T-helper 9 cell (primary cell): ENCODE data around the gene RBM44.
"Not testable (repeated sequence)": the region's sequence is repeated elsewhere in the genome, so short reads cannot be mapped to it uniquely, and the experiment has no call there.

Experiments used
- DNase-seq: peaks from one replicate; pipeline ENCODE4 v3.0.0-alpha.2; 2020

The RBM44 gene

DNA sequence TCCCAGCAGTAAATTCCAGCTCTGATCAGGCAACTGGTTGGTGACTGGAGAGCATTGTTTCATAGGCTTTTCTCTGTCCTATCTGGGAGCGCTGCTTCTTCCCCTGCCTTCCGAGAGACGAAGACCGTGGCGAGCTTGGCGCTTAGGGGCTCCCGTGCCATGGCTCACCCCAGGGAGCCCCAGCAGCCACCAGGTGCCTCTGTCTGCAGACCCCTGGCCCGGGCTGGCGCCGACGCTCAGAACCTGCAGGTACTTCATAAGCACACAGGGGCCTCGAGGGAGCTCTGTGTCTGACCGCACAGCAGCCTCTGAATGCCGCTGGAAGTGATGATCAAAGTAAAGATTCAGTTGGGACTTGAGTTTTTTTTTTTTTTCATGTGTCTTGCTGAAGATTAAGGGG lies 19.1 kb upstream of the RBM44 start:
- no peak for DNase-seq

DNA sequence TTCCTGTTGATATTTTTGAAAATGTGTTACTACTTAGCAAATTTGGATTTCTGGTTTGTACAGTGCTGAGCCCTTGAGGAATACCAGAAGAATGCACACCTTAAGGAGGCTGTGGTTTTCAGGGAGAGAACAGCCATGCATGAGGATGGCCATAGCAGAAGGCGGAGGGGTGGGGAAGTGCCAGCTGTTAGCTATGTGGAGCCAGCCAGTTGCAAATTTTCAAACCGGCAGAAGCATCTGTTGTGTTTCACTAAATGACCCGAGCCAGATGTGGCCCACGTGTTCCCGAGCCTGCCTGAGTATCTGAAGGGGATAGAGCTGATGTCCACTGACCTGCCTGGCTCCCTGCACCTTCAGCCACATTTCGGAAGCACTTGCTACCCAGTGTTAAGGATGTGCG lies 16.4 kb upstream of the RBM44 start:
- DNase-seq = no peak

DNA sequence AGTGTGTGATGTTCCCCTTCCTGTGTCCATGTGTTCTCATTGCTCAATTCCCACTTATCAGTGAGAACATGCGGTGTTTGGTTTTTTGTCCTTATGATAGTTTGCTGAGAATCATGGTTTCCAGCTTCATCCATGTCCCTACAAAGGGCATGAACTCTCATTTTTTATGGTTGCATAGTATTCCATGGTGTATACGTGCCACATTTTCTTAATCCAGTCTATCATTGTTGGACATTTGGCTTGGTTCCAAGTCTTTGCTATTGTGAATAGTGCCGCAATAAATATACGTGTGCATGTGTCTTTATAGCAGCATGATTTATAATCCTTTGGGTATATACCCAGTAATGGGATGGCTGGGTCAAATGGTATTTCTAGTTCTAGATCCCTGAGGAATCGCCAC lies 14.9 kb upstream of the RBM44 start:
- not testable (repeated sequence) for DNase-seq

DNA sequence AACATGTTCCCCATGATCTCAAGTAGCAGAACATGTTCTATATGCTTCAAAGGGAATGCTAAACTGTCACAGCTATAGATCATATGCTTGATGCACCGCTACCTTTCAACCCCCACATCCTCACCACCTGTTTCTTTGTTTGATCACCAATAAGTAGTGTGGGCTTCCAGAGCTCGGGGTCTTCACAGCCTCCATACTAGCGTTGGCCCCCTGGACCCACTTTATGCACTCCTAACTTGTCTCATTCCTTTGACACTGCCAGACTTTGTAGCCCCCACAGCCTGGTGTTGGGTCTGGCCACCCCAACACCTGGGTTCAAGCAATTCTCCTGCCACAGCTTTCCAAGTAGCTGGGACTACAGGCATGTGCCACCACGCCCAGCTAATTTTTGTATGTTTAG lies 11.6 kb upstream of the RBM44 start:
- no peak for DNase-seq

DNA sequence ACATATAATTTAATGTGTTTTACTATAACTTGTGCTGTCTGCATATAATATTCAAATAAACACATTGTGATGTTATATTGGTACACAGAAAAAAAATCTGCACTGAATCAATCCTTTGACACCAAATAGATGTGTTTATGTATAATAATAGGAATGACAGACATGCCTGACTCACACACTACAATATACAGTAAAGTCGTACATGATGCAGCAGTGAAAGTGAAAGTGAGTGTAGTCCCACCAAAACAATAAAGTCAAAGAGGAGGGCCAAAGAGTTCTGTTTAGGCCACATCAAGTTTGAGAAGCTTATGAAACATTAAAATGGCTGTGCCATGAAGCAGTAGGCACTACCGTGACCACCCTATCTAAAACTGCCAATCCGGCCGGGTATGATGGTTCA lies 8.2 kb upstream of the RBM44 start:
- no peak for DNase-seq

DNA sequence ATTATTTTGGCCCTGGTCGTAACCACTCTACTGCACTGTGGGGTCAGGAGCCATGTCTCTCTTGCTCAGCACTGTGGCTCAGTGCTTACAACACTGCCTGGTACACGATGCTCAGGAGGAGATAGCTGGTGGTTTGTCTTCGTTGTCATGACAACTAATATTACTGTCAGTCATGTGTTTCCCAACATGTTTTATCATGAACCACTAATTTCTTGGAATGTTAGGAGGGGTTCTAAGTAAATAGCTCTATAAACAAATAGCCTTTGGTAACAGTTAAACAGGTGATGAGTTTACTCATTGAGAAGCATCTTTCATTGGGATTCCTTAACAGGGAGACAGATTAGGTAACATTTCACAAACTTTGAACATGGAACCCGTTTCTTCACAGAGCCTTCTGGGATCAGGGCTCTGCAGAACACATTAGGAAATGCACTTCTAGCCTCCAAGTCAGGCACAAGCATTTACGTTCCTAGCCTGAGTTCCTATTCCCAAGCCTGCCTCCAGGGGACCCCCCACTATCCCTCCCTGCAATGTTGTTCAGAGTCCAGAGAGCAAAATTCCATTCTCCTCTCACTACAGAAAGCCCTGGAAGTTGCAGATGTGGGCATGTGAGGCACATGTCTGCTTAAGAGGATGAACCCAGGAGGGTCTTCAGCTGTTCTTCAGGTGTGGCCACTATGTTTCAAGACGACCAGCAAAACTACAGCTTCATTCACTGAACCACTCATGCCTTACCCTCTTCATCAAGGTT lies 6.4 kb upstream of the RBM44 start:
- DNase-seq = no peak

DNA sequence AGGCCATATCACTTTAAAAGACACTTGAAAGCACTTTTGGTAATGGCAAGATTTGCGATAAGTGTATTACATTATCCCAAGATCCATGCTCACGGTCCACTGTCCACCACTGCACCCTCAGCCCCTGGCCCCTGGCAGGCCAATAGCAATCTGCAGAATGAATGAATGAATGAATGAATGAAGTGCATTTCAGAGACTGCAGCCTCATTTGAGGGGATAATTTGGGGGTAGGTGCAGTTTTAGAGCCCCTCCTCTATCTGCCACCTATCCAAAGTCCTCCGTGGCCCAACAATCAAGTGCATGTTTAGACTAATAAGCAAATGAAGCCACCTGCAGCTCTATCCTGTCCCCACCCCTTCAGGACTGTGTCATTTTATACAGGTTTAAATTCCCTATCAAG lies 1.3 kb upstream of the RBM44 start:
- DNase-seq = no peak

DNA sequence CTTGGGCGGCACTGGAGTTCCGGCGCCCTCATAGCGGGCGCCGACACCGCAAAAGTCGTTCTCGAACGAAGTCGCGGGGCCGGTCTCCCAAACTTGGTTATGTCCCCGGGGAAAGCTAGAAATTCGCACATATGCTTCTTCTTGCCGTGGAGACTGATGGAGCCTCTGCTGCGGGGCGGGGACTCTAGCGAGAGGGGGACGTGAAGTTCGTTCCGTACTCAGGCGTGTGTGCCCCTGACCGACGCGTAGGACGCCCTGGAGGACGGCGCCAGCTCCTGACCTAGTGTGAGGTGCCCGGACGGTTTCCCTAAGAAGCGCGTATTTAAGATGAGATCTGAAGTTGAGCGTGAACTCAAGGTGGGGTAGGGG lies 465 bp downstream of the RBM44 start:
- DNase-seq = no peak

DNA sequence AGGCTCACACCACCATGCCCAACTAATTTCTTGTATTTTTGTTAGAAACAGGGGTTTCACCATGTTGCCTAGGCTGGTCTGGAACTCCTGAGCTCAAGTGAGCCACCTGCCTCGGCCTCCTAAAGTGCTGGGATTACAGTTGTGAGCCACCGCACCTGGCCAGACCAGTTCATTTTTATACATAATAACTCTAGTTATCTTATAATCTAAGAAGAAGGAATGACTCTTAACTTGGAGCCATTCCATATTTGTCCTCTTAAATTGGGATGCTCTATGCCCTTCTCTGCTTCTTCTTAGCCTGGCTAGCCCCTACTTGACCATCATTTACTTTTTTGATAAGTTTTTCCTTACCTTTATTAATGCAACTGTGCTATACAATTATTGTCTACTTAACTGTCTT lies 2.9 kb downstream of the RBM44 start:
- no peak for DNase-seq

DNA sequence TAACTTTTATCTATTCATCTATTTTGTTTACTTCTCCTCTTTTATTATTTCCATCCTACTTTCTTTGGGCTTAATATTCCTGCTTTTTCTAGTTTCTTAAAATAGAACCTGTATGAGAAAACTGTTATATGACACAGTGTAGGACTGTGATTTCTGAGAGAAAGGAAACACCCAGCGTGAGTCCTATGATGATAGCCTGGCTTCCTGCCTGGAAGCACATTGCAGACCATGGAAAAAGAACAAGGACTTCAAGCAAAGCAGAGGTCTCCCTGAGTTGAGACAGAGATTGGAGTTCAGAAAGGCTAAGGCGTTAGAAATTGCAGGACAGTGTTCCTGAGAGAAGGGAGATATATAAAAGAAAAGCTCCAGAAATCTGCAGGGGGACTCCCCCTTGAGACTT lies 7.8 kb downstream of the RBM44 start:
- DNase-seq = no peak

DNA sequence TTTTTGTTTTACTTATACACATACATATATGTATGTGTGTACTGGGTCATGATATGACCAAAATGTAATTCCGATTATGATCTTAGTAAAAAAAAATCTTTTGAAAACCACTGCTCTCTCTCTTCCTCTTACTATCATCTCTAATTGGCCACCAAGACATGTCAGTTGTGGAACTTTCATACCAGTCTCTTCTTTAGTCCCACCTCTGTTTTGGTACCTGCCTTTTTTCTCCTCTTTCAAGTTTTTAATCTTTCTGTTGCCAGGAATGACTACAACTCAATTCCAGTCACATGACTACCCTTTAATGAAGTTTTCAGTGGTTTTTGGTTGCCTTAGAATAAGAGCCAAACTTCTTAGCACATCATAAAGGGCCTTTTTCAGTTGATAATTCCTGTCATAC lies 17.1 kb downstream of the RBM44 start:
- DNase-seq = no peak

DNA sequence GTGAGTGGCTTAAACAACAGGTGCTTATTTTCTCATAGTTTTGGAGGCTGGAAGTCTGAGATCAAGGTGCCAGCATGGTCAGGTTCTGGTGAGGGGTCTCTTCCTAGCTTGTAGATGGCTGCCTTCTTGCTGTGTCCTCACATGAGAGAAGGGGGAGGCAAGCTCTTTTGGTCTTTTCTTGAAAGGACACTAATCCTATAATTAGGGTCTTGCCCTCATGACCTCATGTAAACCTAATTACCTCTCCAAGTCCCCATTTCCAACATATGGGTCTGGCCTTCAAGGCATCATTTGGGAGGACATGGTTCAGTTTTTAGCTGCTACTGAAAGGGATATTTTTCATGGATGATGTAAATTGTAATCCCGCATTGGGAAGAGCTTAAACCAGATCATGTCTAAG lies 18.0 kb downstream of the RBM44 start:
- no peak for DNase-seq

DNA sequence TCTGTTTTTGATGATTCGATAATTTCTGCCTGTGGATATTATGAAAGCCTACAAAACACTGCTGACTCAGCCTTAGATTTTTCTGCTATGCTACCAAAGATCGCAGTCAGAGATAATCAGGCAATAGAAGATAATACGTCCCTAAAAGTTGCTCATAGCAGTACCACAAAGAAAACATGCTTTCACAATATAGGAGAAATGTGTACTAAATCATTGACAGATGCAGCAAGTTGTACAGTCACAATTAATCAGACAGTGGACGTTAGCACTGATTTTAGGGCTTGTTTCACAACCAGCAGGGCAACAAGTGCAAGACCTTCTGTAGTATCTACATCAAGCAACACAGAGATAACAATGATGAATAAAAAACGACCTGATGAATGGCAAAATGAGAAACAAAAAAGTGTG lies 19.5 kb downstream of the RBM44 start:
- no peak for DNase-seq

DNA sequence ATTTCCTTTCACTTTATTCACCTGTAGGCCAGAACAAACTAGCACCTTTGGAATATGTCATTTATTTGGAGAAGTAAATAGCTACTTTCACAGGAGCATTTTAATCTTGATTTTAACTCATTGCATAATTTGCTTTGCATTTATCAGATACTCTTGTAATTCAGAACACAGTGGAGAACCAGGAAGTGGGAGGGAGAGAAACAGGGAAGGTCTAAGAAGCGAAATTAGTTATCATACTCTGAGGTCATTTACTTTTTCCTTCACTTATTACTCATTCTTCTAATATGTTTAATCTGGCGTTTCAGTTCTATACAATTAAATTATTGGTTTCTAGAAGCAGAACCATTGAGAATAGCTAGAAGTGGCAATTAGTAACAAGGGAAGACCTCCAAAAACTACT lies 20.7 kb downstream of the RBM44 start:
- no peak for DNase-seq

DNA sequence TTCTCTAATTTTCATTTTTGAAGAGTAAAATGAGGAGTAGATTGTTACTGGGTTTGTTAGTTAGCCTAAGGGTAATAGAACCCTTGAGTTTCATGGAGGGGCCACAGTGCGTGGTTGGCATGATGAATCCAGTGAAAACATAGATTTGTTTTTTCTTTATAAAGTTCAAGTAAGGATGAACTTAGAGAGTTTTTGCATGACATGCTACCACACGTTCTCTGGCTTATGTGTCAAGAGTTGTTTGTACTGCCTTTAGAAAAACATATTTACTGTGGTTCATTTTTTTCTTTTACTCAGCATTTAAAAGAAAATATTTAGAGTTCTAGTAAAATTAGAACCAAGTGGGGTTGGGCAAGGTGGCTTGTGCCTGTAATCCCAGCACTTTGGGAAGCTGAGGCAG lies 21.8 kb downstream of the RBM44 start:
- DNase-seq = no peak

DNA sequence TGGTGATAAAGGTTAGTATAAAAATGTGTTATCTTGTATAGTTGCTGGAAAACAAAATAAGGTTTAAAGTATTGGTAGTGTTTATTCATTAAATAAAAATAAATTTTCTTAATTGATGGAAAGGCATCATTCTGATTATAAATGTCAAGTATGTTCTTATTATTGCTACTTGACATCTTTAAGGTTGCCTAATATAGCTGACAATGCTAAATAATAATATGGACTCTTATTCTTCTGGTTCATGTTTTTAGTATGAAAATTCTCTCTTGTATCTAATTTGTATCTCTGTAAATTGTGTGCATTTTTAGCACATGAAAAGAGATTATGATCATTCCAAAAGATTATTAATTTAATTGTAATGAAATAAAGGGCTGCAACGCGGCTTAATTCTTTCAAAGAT lies 25.0 kb downstream of the RBM44 start:
- DNase-seq = no peak

DNA sequence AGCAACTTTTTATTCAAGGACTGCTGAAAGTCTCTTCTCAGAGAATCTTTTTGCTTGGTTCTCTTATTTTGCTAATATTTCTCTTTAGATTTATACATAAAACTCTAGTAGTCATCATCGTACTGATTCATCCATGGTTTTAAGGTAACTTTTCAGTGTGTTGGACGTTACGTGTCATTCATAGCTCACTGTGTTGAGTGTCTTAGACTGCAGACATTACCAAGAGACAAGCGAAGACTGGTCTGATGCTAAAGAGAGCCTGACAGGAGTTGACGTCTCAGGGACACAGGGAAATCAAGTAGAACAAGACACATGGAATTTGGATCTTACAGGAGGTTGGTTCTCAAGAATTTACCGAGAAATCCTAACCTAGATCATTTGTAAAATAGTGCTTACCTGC lies 25.5 kb downstream of the RBM44 start:
- DNase-seq = no peak

DNA sequence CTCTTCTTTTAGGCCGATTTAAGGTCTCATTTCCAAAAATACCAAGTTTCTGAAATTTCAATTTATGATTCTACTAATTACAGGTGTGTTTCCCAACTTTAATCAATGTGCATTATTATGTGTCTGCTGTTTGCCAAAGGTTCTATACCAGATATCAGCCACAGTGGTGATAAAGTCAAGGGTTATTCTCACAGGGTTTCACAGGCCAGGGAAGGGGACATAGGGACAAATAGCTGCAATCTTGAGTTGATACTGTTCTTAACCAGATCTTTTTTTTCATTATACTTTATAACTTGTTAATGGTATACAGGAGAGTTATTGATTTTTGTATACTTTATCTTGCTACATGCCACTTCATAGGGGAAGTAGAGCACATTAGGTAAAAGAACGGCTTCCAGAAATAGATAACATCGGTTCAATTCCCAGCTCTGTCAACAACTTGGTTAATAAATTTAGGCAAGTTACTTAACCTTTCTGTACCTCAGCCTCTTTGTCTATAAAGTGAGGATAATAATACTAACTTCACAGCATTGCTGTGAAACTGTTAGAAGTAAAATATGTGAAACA lies 28.9 kb downstream of the RBM44 start:
- DNase-seq = no peak

DNA sequence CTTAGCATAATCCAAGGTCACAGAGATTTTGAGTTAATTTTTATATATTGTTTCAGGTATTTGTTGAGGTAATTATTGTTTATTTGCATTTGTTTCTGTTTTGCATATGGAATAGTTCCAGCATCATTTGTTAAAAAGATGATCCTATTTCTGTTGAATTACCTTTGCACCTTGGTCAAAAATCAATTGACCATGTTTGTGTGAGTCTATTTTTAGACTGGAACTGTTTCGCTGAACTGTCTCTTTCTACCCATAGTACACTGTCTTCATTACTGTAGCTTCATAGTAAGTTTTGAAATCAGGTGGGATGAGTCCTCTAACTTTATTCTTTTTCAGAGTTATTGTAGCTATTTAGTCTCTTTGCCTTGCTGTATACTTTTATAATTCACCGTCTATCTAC lies 31.9 kb downstream of the RBM44 start:
- no peak for DNase-seq

DNA sequence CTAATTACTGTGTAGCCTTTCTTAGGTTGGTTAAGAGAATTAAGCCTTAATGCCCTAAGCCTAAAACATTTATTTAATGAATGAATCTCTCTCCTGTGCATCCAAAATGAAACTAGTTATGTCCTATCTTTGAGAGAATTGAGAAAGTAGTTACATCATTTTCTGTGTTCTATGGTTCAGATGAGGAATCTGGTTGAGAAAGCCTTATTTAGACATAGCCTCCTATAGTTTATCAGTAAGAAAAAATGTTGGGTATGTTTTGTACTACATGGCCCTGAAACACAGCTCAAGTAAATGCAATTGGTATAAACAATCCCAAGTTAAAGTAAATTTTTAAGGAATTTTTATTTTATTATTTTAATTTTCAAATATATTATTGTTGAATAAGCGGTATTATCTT lies 35.0 kb downstream of the RBM44 start:
- no peak for DNase-seq

DNA sequence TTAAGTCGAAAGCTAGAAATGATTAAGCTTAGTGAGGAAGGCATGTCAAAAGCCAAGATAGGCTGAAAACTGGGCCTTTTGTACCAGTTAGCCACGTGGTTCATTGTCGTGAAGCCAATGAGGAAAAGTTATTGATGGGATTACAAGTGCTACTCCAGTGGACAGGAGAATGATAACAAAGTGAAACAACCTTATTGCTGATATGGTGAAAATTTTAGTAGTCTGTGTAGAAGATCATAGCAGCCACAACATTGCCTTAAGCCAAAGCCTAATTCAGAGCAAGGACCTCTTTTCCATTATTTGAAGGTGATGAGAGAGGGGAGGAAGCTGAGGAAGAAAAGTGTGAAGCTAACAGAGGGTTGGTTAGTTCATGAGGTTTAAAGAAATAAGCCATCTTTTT lies 36.8 kb downstream of the RBM44 start:
- no peak for DNase-seq

DNA sequence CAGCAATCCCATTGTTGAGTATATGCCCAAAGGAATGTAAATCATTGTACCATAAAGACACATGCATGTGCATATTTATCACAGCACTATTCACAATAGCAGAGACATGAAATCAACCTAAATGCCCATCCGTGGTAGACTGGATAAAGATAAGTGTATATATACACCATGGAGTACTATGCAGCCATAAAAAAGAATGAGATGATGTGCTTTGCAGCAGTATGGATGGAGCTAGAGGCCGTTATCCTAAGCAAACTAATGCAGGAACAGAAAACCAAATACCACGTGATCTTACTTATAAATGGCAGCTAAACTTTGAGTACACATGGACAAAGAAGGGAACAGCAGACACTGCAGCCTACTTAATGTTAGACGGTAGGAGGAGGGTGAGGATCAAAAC lies 42.5 kb downstream of the RBM44 start:
- DNase-seq = no peak

DNA sequence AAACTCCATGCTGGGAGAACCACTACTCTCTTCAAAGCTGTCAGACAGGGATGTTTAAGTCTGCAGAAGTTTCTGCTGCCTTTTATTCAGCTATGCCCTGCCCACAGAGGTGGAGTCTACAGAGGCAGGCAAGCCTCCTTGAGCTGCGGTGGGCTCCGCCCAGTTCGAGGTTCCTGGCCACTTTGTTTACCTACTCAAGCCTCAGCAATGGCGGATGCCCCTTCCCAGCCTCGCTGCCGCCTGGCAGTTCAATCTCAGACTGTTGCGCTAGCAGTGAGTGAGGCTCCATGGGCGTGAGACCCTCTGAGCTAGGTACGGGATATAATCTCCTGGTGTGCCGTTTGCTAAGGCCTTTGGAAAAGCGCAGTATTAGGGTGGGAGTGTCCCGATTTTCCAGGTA lies 50.4 kb downstream of the RBM44 start:
- not testable (repeated sequence) for DNase-seq

DNA sequence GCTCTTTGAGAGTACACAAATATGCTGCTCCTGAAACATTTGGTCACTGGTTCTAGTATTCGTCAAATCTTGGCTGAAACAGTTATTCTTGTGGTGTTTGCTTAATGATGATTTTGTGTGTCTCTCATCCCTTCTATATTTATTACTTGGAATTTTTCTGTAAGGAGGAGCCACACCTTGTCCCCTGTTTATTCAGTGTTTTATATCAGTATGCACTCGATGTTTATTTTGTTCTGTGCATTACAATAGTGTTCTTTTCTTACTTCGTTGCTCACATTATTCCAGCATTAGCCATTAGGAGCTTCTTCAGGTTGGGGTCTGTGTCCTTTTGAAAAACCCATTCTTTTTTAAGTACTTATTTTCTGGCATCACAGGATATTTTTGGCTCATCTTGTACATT lies 55.7 kb downstream of the RBM44 start:
- no peak for DNase-seq

DNA sequence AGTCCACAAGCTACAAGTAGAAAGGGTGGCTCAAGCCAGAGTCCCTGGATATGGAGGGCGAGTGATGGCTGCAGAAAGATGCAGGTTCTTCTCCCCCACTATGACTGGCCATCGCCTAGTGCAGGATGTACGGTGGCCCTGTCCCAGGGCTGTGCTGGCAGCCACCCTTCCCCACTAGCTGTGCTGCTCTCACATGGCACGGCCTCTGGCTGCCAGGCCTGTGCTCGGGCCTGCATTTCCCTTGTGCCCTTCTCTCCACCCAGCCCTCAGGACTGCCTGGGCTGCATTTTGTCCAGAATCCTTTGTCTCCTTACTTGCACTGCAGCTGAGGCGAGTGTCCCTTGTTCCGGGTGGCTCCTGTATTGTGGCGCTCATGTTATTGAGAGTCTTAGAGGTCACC lies 59.2 kb downstream of the RBM44 start:
- no peak for DNase-seq
